ENCODE measurements around the gene TPX2. TPM values are rescaled to one million over a fixed set of nuclear protein-coding genes. Genes with fewer than 3 reads are reported as not detected.
"Not testable (repeated sequence)": the region's sequence is repeated elsewhere in the genome, so short reads cannot be mapped to it uniquely, and the experiment has no call there.

The TPX2 gene
- polyA plus RNA-seq, 4 donors, result 45.4 to 49.9 (median 47.0) TPM

GRCh38 chr20:31719644-31720485, 19.2 kb upstream of the TPX2 start:
- no peak for DNase-seq (ENCODE audit: low read depth in 4 of 4, low spot score in 2 of 4)

DNA sequence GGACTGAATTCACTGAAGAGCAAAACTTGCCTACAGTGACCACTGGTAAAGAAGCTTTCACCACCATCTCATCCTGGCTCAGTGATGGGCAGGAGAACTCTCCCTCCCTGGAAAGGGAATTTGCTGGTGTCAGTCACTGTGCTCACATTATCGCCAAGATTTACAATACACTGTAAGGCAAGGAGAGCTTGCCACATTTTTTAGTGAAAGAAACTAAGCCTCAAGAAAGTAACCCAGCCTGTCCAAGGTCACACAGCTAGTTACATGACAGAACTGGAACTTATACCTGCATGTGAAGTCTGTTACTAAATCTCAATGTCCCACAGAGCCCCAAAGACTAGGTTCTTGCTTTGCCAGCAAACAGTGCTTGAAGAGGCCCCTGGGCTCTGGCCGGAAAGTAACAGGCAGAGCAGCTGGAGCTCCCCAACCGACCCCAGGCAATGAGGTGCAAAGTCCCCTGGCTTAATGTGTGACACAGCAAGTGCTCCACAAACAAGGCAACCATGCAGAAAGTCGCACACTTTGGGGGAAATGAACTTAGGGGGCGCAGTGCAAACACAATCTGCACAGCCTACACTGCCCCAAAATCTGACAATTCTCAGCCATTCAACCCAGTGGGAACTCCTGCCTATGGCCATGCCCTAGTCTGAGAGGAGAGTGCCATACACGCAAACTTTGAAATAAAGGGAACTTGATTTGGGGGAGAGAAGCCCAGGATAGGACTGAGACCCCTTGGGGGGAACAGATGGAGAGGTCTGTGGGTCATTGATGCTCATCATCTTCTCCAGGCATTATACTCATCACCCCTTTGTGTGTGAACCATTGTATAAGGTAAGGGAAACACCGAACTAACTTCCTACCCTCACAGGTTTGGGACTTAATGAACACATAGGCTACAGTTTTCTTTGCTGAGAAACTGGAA, 18.3 kb upstream of the TPX2 start:
- no peak for DNase-seq (ENCODE audit: low read depth in 4 of 4, low spot score in 2 of 4)

DNA sequence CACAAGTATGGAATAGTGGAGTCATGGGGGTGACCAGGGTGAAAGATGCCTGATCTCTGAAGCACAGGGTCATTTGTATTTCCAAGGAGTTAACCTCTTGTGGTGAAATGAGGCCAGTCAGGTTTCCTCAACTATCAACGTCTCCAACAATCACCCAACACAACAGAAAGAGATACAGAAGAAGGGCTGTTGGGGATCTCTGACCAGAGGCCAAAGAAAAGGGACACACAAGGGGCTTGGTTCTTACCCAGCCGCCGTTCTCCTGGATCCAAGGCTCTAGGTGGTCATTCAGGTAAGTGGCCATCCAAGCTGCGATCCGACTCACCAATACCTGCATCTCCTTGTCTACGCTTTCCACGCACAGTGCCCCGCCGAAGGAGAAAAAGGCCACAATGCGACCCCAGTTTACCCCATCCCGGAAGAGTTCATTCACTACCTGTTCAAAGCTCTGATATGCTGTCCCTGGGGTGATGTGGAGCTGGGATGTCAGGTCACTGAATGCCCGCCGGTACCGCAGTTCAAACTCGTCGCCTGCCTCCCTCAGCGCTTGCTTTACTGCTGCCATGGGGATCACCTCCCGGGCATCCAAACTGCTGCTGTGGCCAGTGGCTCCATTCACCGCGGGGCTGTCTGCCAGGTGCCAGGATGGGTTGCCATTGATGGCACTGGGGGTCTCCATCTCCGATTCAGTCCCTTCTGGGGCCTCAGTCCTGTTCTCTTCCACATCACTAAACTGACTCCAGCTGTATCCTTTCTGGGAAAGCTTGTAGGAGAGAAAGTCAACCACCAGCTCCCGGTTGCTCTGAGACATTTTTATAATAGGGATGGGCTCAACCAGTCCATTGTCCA, 17.5 kb upstream of the TPX2 start:
- no peak for DNase-seq (ENCODE audit: low read depth in 4 of 4, low spot score in 2 of 4)

GRCh38 chr20:31722257-31723068, 16.6 kb upstream of the TPX2 start, which contains the start of gene BCL2L1:
BCL2L1 (minus strand) TSS chr20:31722868; CDS start chr20:31722218, 650 bp downstream.
- peak in 1 of 4 donors; percentile 73 for DNase-seq (ENCODE audit: low read depth in 4 of 4, low spot score in 2 of 4)

DNA sequence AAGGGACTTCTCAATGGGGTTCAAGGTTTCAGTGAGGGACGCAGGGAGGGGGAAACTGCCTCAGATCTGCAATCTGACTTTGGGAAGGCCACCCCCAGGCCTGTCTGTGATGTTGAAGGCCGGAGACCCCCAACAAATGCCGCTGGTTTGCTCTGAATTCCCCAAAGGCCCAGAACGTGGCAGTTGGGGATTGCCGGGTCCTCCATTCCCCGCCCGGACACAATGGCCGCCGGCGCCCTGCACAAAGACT, 16.1 kb upstream of the TPX2 start:
- DNase-seq (ENCODE audit: low read depth in 4 of 4, low spot score in 2 of 4), result peak in 1 of 4 donors; percentile 56

- peak; percentile 93 to 98 (median 98) for DNase-seq (ENCODE audit: low read depth in 4 of 4, low spot score in 2 of 4)
Observed at GRCh38 chr20:31723319-31724078, 15.6 kb upstream of the TPX2 start.

- DNase-seq (ENCODE audit: low read depth in 4 of 4, low spot score in 2 of 4), result no peak
Observed at GRCh38 chr20:31731321-31731717, 7.8 kb upstream of the TPX2 start.

DNA sequence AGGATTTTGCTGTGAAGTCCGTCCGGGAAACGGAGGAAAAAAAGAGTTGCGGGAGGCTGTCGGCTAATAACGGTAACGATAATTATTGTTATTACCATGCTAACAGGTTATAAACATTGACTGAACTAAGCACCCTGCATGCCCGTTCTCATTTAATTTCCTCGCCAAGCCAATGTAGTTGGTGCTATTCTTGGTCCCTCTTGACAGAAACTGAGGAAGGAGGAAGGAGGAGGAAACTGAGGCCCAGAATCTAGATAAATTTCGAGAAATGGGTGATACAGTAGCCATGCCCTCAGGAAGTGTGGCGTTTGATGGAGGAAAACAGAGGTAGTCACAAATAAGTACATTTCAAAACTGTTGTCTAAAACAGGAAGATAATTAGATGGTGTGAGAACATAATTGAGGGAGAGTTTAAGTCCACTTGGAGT, 474 bp downstream of the TPX2 start:
- DNase-seq (ENCODE audit: low read depth in 4 of 4, low spot score in 2 of 4), result no peak

DNA sequence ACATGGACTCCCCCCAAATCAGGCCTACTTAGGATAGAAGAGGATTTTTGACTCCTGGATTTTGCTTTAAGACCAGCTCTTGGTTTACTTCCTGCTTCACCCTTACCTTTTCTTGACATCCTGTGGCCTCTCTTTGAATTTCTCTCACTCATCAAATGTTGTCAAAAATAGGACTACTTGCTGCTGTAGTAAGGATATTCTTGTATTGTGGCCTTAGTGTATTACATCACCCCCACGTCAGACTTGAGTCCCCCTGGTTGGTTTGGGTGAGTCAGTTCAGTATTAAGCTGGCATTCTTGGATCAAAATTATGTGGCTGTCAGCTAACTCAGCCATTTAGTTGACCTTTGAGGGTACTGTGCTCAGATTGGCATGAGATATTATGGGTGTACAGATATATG, 1.1 kb downstream of the TPX2 start:
- DNase-seq (ENCODE audit: low read depth in 4 of 4, low spot score in 2 of 4), result no peak

DNA sequence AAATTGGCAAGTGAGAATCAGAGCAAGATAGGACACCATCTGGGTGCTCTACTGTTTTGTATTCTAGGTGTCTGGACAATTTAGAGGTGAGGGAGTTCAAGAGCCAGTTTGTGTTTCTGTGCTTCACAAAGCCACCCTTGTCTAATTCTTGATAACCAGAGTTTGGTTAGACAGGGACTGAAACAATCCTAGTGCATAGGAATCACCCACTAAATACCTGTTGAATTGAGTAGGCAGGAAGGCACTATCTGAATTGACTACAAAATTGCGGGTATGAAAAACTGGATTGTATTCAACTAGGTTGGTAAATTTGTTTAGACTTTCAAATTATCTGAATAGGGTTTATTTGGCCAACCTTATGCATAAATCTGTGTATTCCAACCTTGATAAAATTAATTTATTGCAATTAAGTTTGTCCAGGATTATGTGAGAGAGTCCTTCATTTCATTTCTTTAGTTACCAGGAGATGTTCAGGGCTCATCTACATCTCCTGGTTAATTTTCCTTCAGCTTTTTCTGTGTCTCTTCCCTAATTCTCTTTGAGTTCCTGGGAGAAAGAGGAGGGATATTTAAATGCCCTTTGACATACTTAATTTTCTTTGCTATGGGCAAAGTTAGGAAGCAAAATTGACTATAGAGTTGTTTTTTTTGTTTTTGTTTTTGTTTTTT, 1.7 kb downstream of the TPX2 start:
- DNase-seq (ENCODE audit: low read depth in 4 of 4, low spot score in 2 of 4), result no peak

- DNase-seq (ENCODE audit: low read depth in 4 of 4, low spot score in 2 of 4), result no peak
Observed at GRCh38 chr20:31746068-31746878, 7.2 kb downstream of the TPX2 start.

- DNase-seq (ENCODE audit: low read depth in 4 of 4, low spot score in 2 of 4), result not testable (repeated sequence)
Observed at GRCh38 chr20:31747028-31747427, 7.9 kb downstream of the TPX2 start.

GRCh38 chr20:31747640-31748039, 8.6 kb downstream of the TPX2 start:
- no peak for DNase-seq (ENCODE audit: low read depth in 4 of 4, low spot score in 2 of 4)

GRCh38 chr20:31749223-31749622, 10.1 kb downstream of the TPX2 start:
- DNase-seq (ENCODE audit: low read depth in 4 of 4, low spot score in 2 of 4), result no peak

- DNase-seq (ENCODE audit: low read depth in 4 of 4, low spot score in 2 of 4), result no peak
Observed at GRCh38 chr20:31751126-31751525, 12.0 kb downstream of the TPX2 start.

DNA sequence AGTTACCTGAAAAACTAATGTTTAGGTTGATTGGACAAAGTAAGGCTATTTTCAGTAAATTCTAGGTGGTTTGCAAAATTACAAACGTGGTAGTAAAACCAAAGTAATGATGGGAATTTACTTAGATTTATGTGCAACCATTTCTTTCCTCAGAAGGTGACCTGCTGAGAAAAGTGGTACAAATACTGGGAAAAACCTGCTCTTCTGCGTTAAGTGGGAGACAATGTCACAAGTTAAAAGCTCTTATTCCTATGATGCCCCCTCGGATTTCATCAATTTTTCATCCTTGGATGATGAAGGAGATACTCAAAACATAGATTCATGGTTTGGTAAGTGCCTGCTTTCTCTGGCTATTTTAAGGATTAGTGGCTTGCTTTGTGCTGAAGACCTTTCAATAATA, 18.2 kb downstream of the TPX2 start:
- DNase-seq (ENCODE audit: low read depth in 4 of 4, low spot score in 2 of 4), result no peak

DNA sequence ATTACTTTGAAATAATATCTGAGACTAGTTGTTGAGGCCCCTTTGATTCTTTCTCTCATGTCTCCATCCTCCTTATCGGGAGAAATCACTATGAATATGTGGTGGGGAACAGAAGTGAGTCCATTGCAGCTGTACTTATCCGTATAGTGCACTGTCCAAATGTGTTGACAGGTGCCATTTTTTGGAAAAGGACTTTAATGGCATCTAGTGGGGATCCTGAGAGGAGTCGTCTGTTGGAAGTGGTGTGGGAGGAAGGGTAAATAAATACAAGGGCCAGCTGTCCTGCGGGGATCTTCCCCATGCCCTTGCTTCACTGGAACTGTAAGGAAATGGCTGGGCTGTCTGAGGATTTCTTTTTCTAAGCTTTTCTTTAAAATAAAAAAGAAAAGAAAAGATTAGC, 19.4 kb downstream of the TPX2 start:
- no peak for DNase-seq (ENCODE audit: low read depth in 4 of 4, low spot score in 2 of 4)

DNA sequence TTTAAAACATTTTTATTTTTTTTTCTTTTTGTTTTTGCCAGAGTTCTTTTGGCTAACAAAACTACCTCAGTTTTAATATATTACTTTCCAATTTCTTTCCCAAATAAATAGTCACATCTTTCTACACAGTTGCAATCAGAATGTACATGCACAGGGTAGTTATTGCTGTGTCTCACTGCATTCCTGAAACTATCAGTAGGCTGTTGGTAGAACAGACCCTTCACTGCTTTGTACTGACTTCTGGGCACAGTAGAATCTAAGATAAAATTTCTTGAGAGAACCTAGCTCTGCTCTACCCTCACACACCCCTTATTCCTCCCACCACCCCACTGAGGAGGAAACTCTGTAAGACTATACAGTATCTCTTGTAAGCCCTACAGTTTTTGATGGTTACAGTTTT, 19.9 kb downstream of the TPX2 start:
- DNase-seq (ENCODE audit: low read depth in 4 of 4, low spot score in 2 of 4), result no peak

All from left renal cortex interstitium (tissue), 4 donors.